WTC11 (cell line): ENCODE results near the gene POLR3B. TPM values are rescaled to one million over a fixed set of nuclear protein-coding genes. Genes with fewer than 3 reads are reported as not detected.

Experiments used
- ATAC-seq: fragments of 200-7000 bp; cut with Tn5 transposase; 2 replicates; pipeline ENCODE4 v1.10.0; 2021; ENCODE audit warnings: mild to moderate bottlenecking, moderate library complexity
- CTCF ChIA-PET: fragments of 300-600 bp; sonication (Branson Sonifier 250); formaldehyde crosslinking; loops from one replicate; lab custom pipeline; 2021; ENCODE audit warnings: antibody characterized with exemption; lab: Charles Lee
- POLR2A ChIA-PET: fragments of 350-600 bp; sonication (Branson Sonifier 250); formaldehyde crosslinking; loops from one replicate; lab custom pipeline; 2021; ENCODE audit warnings: antibody characterized with exemption; lab: Charles Lee
- DNase-seq: peaks from one replicate; pipeline ENCODE4 v3.0.0; 2021; ENCODE audit warnings: low spot score
- H3K27ac Mint-ChIP-seq: 2 replicates; pipeline ENCODE4 v1.8.0; 2021; ENCODE audit warnings: mixed read lengths
- H3K27me3 Mint-ChIP-seq: 2 replicates; pipeline ENCODE4 v1.8.0; 2021; ENCODE audit warnings: low read depth, mild to moderate bottlenecking, moderate library complexity, mixed read lengths
- H3K36me3 Mint-ChIP-seq: 2 replicates; pipeline ENCODE4 v1.8.0; 2021; ENCODE audit warnings: mixed read lengths
- H3K4me1 Mint-ChIP-seq: 2 replicates; pipeline ENCODE4 v1.8.0; 2022; ENCODE audit warnings: mixed read lengths
- H3K4me3 Mint-ChIP-seq: 2 replicates; pipeline ENCODE4 v1.8.0; 2021; ENCODE audit warnings: mild to moderate bottlenecking, moderate library complexity, mixed read lengths
- H3K9me3 Mint-ChIP-seq: 2 replicates; pipeline ENCODE4 v1.8.0; 2021; ENCODE audit warnings: mixed read lengths
- ATF6 ChIP-seq: sonication (generic); formaldehyde crosslinking; IDR thresholded peaks from 2 replicates; pipeline ENCODE4 v1.8.1; 2023; ENCODE audit warnings: mild to moderate bottlenecking, missing genetic modification reagents
- E2F4 ChIP-seq: sonication (generic); formaldehyde crosslinking; IDR thresholded peaks from 2 replicates; pipeline ENCODE4 v1.8.1; 2022; ENCODE audit warnings: low read depth, mild to moderate bottlenecking, moderate library complexity, missing genetic modification reagents, borderline replicate concordance
- JUN ChIP-seq: sonication (generic); formaldehyde crosslinking; IDR thresholded peaks from 2 replicates; pipeline ENCODE4 v1.8.0; 2023; ENCODE audit warnings: mild to moderate bottlenecking, missing genetic modification reagents
- SOX15 ChIP-seq: fragments of 250-450 bp; sonication (Bioruptor Pico); IDR thresholded peaks from 2 replicates; pipeline ENCODE4 v1.9.0; 2021; ENCODE audit warnings: mild to moderate bottlenecking
- STAT6 ChIP-seq: sonication (generic); formaldehyde crosslinking; conservative IDR thresholded peaks from 2 replicates; pipeline ENCODE4 v1.8.1; 2023; ENCODE audit warnings: mild to moderate bottlenecking, low read depth, missing genetic modification reagents, moderate library complexity
- TEAD1 ChIP-seq: sonication (generic); formaldehyde crosslinking; IDR thresholded peaks from 2 replicates; pipeline ENCODE4 v1.8.0; 2022; ENCODE audit warnings: mild to moderate bottlenecking, missing genetic modification reagents
- ZNF138 ChIP-seq: sonication (generic); formaldehyde crosslinking; conservative IDR thresholded peaks from 2 replicates; pipeline ENCODE4 v1.8.1; 2022; ENCODE audit warnings: mild to moderate bottlenecking, moderate library complexity, missing genetic modification reagents
- ZNF423 ChIP-seq: fragments of 250-450 bp; sonication (Bioruptor Pico); IDR thresholded peaks from 2 replicates; pipeline ENCODE4 v2.1.2; 2022; ENCODE audit warnings: mild to moderate bottlenecking, moderate library complexity
- total RNA-seq: library from RNA; stranded (reverse); gene quantifications from 3 replicates; pipeline ENCODE4 v1.2.3, GENCODE V29; 2021
- TF ChIP-seq, protein P1 (sequence below): sonication (generic); formaldehyde crosslinking; IDR thresholded peaks from 2 replicates; pipeline ENCODE4 v1.8.1; 2023; ENCODE audit warnings: mild to moderate bottlenecking, missing genetic modification reagents, borderline replicate concordance
- TF ChIP-seq, protein P2 (sequence below): sonication (generic); formaldehyde crosslinking; IDR thresholded peaks from 2 replicates; pipeline ENCODE4 v1.8.1; 2022; ENCODE audit warnings: missing genetic modification reagents, borderline replicate concordance
- TF ChIP-seq, protein P3 (sequence below): fragments of 250-450 bp; sonication (Bioruptor Pico); IDR thresholded peaks from 2 replicates; pipeline ENCODE4 v1.9.0; 2021; ENCODE audit warnings: mild to moderate bottlenecking
- TF ChIP-seq, protein P4 (sequence below): sonication (generic); formaldehyde crosslinking; IDR thresholded peaks from 2 replicates; pipeline ENCODE4 v1.8.0; 2022; ENCODE audit warnings: mild to moderate bottlenecking, missing genetic modification reagents
- TF ChIP-seq, protein P5 (sequence below): sonication (generic); formaldehyde crosslinking; conservative IDR thresholded peaks from 2 replicates; pipeline ENCODE4 v1.8.1; 2022; ENCODE audit warnings: mild to moderate bottlenecking, missing genetic modification reagents

The POLR3B gene
- total RNA-seq, 1 experiment from 2014 or later, result 9.0 TPM

- no peak overlapping the region for H3K27ac Mint-ChIP-seq
- H3K27me3 Mint-ChIP-seq, result no peaks in the 10 kb centered on the region
- ATAC-seq, result no peak
- peaks cover 5% of the 10 kb centered on the region for H3K4me1 Mint-ChIP-seq
- CTCF ChIA-PET, result no interaction called here
- no peak for DNase-seq
- H3K4me3 Mint-ChIP-seq, result no peak overlapping the region
- H3K9me3 Mint-ChIP-seq, result no peaks in the 10 kb centered on the region
- POLR2A ChIA-PET, result no interaction called here
- TF ChIP-seq STAT6 (CRISPR knock-in tag) (no peak), JUN (CRISPR knock-in tag) (no peak), SOX15 (no peak), ZNF423 (CRISPR knock-in tag) (no peak), ZNF138 (CRISPR knock-in tag) (no peak), TEAD1 (no peak), E2F4 (CRISPR knock-in tag) (no peak), ATF6 (CRISPR knock-in tag) (no peak)
- TF ChIP-seq, protein P1, sequence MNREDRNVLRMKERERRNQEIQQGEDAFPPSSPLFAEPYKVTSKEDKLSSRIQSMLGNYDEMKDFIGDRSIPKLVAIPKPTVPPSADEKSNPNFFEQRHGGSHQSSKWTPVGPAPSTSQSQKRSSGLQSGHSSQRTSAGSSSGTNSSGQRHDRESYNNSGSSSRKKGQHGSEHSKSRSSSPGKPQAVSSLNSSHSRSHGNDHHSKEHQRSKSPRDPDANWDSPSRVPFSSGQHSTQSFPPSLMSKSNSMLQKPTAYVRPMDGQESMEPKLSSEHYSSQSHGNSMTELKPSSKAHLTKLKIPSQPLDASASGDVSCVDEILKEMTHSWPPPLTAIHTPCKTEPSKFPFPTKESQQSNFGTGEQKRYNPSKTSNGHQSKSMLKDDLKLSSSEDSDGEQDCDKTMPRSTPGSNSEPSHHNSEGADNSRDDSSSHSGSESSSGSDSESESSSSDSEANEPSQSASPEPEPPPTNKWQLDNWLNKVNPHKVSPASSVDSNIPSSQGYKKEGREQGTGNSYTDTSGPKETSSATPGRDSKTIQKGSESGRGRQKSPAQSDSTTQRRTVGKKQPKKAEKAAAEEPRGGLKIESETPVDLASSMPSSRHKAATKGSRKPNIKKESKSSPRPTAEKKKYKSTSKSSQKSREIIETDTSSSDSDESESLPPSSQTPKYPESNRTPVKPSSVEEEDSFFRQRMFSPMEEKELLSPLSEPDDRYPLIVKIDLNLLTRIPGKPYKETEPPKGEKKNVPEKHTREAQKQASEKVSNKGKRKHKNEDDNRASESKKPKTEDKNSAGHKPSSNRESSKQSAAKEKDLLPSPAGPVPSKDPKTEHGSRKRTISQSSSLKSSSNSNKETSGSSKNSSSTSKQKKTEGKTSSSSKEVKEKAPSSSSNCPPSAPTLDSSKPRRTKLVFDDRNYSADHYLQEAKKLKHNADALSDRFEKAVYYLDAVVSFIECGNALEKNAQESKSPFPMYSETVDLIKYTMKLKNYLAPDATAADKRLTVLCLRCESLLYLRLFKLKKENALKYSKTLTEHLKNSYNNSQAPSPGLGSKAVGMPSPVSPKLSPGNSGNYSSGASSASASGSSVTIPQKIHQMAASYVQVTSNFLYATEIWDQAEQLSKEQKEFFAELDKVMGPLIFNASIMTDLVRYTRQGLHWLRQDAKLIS (CRISPR knock-in tag), result no peak
- TF ChIP-seq, protein P2, sequence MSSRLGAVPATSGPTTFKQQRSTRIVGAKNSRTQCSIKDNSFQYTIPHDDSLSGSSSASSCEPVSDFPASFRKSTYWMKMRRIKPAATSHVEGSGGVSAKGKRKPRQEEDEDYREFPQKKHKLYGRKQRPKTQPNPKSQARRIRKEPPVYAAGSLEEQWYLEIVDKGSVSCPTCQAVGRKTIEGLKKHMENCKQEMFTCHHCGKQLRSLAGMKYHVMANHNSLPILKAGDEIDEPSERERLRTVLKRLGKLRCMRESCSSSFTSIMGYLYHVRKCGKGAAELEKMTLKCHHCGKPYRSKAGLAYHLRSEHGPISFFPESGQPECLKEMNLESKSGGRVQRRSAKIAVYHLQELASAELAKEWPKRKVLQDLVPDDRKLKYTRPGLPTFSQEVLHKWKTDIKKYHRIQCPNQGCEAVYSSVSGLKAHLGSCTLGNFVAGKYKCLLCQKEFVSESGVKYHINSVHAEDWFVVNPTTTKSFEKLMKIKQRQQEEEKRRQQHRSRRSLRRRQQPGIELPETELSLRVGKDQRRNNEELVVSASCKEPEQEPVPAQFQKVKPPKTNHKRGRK, result no peak
- TF ChIP-seq, protein P3, sequence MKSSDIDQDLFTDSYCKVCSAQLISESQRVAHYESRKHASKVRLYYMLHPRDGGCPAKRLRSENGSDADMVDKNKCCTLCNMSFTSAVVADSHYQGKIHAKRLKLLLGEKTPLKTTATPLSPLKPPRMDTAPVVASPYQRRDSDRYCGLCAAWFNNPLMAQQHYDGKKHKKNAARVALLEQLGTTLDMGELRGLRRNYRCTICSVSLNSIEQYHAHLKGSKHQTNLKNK (CRISPR knock-in tag), result no peak
- TF ChIP-seq, protein P4, sequence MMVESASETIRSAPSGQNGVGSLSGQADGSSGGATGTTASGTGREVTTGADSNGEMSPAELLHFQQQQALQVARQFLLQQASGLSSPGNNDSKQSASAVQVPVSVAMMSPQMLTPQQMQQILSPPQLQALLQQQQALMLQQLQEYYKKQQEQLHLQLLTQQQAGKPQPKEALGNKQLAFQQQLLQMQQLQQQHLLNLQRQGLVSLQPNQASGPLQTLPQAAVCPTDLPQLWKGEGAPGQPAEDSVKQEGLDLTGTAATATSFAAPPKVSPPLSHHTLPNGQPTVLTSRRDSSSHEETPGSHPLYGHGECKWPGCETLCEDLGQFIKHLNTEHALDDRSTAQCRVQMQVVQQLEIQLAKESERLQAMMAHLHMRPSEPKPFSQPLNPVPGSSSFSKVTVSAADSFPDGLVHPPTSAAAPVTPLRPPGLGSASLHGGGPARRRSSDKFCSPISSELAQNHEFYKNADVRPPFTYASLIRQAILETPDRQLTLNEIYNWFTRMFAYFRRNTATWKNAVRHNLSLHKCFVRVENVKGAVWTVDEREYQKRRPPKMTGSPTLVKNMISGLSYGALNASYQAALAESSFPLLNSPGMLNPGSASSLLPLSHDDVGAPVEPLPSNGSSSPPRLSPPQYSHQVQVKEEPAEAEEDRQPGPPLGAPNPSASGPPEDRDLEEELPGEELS (CRISPR knock-in tag), result no peak
- TF ChIP-seq, protein P5, sequence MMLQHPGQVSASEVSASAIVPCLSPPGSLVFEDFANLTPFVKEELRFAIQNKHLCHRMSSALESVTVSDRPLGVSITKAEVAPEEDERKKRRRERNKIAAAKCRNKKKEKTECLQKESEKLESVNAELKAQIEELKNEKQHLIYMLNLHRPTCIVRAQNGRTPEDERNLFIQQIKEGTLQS (CRISPR knock-in tag), result no peak
- H3K36me3 Mint-ChIP-seq, result no peaks in the 10 kb centered on the region
Measured at GRCh38 chr12:106428384-106428783, 70.8 kb downstream of the POLR3B start.
